ENCODE data around the gene ARFGAP1. TPM values are rescaled to one million over a fixed set of nuclear protein-coding genes. Genes with fewer than 3 reads are reported as not detected.

The ARFGAP1 gene
- total and polyA plus RNA-seq, 2 experiments from 2014 or later = 41.5 to 95.5 TPM

- H3K27me3 Mint-ChIP-seq (ENCODE audit: insufficient read depth, low read depth, poor library complexity) = no peaks in the 10 kb centered on the region
- no peaks in the 10 kb centered on the region for H3K9me2 ChIP-seq (ENCODE audit: insufficient read depth)
- no peaks in the 10 kb centered on the region for H3K4me1 ChIP-seq (ENCODE audit: insufficient read depth)
- no peaks in the 10 kb centered on the region for H3K9me3 Mint-ChIP-seq
- H3F3A ChIP-seq (replicated peaks; ENCODE audit: low read depth) = no peaks in the 10 kb centered on the region
- H3K79me2 ChIP-seq (replicated peaks; ENCODE audit: insufficient read depth) = no peaks in the 10 kb centered on the region
- TF ChIP-seq, protein P1, sequence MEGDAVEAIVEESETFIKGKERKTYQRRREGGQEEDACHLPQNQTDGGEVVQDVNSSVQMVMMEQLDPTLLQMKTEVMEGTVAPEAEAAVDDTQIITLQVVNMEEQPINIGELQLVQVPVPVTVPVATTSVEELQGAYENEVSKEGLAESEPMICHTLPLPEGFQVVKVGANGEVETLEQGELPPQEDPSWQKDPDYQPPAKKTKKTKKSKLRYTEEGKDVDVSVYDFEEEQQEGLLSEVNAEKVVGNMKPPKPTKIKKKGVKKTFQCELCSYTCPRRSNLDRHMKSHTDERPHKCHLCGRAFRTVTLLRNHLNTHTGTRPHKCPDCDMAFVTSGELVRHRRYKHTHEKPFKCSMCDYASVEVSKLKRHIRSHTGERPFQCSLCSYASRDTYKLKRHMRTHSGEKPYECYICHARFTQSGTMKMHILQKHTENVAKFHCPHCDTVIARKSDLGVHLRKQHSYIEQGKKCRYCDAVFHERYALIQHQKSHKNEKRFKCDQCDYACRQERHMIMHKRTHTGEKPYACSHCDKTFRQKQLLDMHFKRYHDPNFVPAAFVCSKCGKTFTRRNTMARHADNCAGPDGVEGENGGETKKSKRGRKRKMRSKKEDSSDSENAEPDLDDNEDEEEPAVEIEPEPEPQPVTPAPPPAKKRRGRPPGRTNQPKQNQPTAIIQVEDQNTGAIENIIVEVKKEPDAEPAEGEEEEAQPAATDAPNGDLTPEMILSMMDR (conservative IDR thresholded peaks at IDR 0.05; ENCODE audit: low read depth in 2 of 2) = no peak
- no peak for TF ChIP-seq JUNB (IDR thresholded peaks at IDR 0.05; ENCODE audit: unreplicated experiment)
- ATAC-seq (no peak), DNase-seq (ENCODE audit: low spot score) (no peak)
- H3K4me2 ChIP-seq = no peak overlapping the region
- no peak overlapping the region for H2AFZ ChIP-seq
- no peak overlapping the region for H3K27ac ChIP-seq (ENCODE audit: low read depth)
- no peaks in the 10 kb centered on the region for H3K27me3 ChIP-seq (ENCODE audit: insufficient read depth)
- H3K36me3 Mint-ChIP-seq (ENCODE audit: low read depth) = no peaks in the 10 kb centered on the region
- no peak overlapping the region for H3K4me3 Mint-ChIP-seq
- H4K20me1 ChIP-seq (replicated peaks; ENCODE audit: insufficient read depth) = no peaks in the 10 kb centered on the region
- H3K36me3 ChIP-seq (ENCODE audit: insufficient read depth) = no peaks in the 10 kb centered on the region
- no peak overlapping the region for H3K4me3 ChIP-seq
- H3K27ac Mint-ChIP-seq = no peak overlapping the region
- peaks cover 4% of the 10 kb centered on the region; the same call in 1 of the 3 replicates for H3K4me1 Mint-ChIP-seq
Observed at GRCh38 chr20:63314015-63314471, 41.4 kb downstream of the ARFGAP1 start.

DNA sequence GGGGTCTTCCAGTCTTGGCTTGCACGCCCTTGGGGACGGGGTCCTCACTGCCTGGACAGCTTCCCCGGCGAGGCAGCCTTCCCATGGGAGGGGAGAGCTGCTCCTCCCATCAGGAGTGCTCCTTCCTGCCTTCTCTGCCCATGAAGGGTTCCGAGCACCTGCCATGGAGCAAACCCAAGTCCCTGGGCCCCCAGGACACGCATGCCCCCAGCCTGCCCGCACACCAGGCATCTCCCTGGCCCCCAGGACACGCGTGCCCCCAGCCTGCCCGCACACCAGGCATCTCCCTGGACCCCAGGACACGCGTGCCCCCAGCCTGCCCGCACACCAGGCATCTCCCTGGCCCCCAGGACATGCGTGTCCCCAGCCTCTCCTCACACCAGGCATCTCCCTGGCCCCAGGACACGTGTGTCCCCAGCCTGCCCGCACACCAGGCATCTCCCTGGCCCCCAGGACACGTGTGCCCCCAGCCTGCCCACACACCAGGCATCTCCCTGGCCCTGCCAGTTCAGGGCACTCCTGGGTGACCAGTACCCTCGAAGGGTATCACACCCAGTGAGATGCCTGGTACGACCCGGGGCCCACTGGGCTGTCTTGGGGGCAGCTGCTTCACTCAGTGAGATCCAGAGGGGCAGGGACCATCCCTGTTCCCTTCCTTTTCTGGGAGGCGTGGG lies 42.1 kb downstream of the ARFGAP1 start:
- Mint-ChIP-seq H3K9me3 (no peaks in the 10 kb centered on the region), H3K4me3 (no peak overlapping the region), H3K27ac (no peak overlapping the region), H3K36me3 (ENCODE audit: low read depth) (no peaks in the 10 kb centered on the region), H3K4me1 (peaks cover 2% of the 10 kb centered on the region; the same call in 1 of the 3 replicates), H3K27me3 (ENCODE audit: insufficient read depth, low read depth, poor library complexity) (no peaks in the 10 kb centered on the region)
- no peaks in the 10 kb centered on the region for H3K36me3 ChIP-seq (ENCODE audit: insufficient read depth)
- no peaks in the 10 kb centered on the region for H3F3A ChIP-seq (replicated peaks; ENCODE audit: low read depth)
- ATAC-seq (no peak), DNase-seq (ENCODE audit: low spot score) (no peak)
- no peaks in the 10 kb centered on the region for H3K9me2 ChIP-seq (ENCODE audit: insufficient read depth)
- H4K20me1 ChIP-seq (replicated peaks; ENCODE audit: insufficient read depth) = no peaks in the 10 kb centered on the region
- H3K79me2 ChIP-seq (replicated peaks; ENCODE audit: insufficient read depth) = no peaks in the 10 kb centered on the region
- no peaks in the 10 kb centered on the region for H3K27me3 ChIP-seq (ENCODE audit: insufficient read depth)
- no peak overlapping the region for H3K4me3 ChIP-seq
- H3K27ac ChIP-seq (ENCODE audit: low read depth) = no peak overlapping the region
- no peaks in the 10 kb centered on the region for H3K4me1 ChIP-seq (ENCODE audit: insufficient read depth)
- H3K4me2 ChIP-seq = no peak overlapping the region
- H2AFZ ChIP-seq = no peak overlapping the region
- TF ChIP-seq REST (IDR thresholded peaks at IDR 0.05; ENCODE audit: unreplicated experiment) (no peak), ZNF114 (CRISPR knock-in tag; IDR thresholded peaks at IDR 0.05) (no peak), CREB1 (CRISPR knock-in tag; IDR thresholded peaks at IDR 0.05; ENCODE audit: low read depth) (no peak), EZH2 (IDR thresholded peaks at IDR 0.05; ENCODE audit: low read depth, unreplicated experiment) (no peak), ZNF462 (CRISPR knock-in tag; IDR thresholded peaks at IDR 0.05) (no peak)
- TF ChIP-seq, protein P2, sequence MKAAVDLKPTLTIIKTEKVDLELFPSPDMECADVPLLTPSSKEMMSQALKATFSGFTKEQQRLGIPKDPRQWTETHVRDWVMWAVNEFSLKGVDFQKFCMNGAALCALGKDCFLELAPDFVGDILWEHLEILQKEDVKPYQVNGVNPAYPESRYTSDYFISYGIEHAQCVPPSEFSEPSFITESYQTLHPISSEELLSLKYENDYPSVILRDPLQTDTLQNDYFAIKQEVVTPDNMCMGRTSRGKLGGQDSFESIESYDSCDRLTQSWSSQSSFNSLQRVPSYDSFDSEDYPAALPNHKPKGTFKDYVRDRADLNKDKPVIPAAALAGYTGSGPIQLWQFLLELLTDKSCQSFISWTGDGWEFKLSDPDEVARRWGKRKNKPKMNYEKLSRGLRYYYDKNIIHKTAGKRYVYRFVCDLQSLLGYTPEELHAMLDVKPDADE (IDR thresholded peaks at IDR 0.05) = no peak
